ENCODE data around the gene PSMF1. TPM values are rescaled to one million over a fixed set of nuclear protein-coding genes. Genes with fewer than 3 reads are reported as not detected.

The PSMF1 gene
- total RNA-seq, 1 donor from 2014 or later = 133 TPM

DNA sequence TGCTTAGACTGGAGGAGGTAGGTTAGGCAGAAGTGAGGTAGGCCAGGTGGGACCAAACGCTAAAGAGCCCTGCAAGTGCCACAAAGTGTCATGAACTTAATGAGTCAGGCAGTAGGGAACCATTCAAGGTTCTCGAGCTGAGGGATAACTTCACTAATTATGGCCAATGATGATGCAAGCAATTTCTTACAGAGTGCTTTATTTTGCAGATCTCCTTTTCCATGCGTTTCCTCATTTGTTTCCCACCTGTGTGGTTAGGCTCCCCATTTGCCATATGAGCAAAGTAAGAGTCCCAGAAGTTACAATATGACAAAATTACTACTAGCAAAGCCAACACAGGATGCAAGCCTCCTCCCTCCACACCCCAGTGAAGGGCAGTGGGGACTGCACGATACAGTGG is 36.5 kb upstream of the PSMF1 start:
- no peaks in the 10 kb centered on the region for H3K9me3 ChIP-seq (ENCODE audit: insufficient read depth, low read depth, low read length)
- no peak overlapping the region for H3K4me2 ChIP-seq (ENCODE audit: low read length)
- no peaks in the 10 kb centered on the region for H3K36me3 ChIP-seq (ENCODE audit: insufficient read depth, low read length)
- H3K79me2 ChIP-seq (ENCODE audit: insufficient read depth, low read length) = no peaks in the 10 kb centered on the region
- Mint-ChIP-seq H3K36me3 (ENCODE audit: low read depth, unreplicated experiment) (no peaks in the 10 kb centered on the region), H3K4me1 (ENCODE audit: low read depth, unreplicated experiment) (peaks cover 1% of the 10 kb centered on the region), H3K27ac (ENCODE audit: unreplicated experiment) (no peak overlapping the region), H3K9me3 (ENCODE audit: unreplicated experiment) (peaks cover 7% of the 10 kb centered on the region), H3K4me3 (ENCODE audit: unreplicated experiment) (no peak overlapping the region), H3K27me3 (ENCODE audit: low read depth, unreplicated experiment) (no peaks in the 10 kb centered on the region)
- DNase-seq (ENCODE audit: low read depth) = no peak
- no peaks in the 10 kb centered on the region for H3K27me3 ChIP-seq (ENCODE audit: insufficient read depth, low read length)
- H3K27ac ChIP-seq (ENCODE audit: low read depth, low read length) = no peak overlapping the region
- H2AFZ ChIP-seq (ENCODE audit: low read depth, low read length) = no peak overlapping the region
- no peaks in the 10 kb centered on the region for H3K4me1 ChIP-seq (ENCODE audit: insufficient read depth, low read length)
- no peak overlapping the region for H3K4me3 ChIP-seq (ENCODE audit: insufficient read depth, low read depth, low read length)
- FAIRE-seq = no peak
- TF ChIP-seq EZH2 (IDR thresholded peaks at IDR 0.05; ENCODE audit: insufficient read depth, low read length) (no peak), CTCF (IDR thresholded peaks at IDR 0.05; ENCODE audit: insufficient read depth, low read depth, low read length) (no peak)
- H3K9ac ChIP-seq (ENCODE audit: low read length) = no peak overlapping the region
- no peaks in the 10 kb centered on the region for H4K20me1 ChIP-seq (ENCODE audit: insufficient read depth, low read length)

GRCh38 chr20:1083431-1084080 is 34.8 kb upstream of the PSMF1 start:
- peaks cover 7% of the 10 kb centered on the region for H3K9me3 Mint-ChIP-seq (ENCODE audit: unreplicated experiment)
- Histone ChIP-seq H3K9me3 (ENCODE audit: insufficient read depth, low read depth, low read length) (no peaks in the 10 kb centered on the region), H3K4me3 (ENCODE audit: insufficient read depth, low read depth, low read length) (no peak overlapping the region), H3K36me3 (ENCODE audit: insufficient read depth, low read length) (no peaks in the 10 kb centered on the region), H3K9ac (ENCODE audit: low read length) (no peak overlapping the region), H2AFZ (ENCODE audit: low read depth, low read length) (no peak overlapping the region), H3K27ac (ENCODE audit: low read depth, low read length) (no peak overlapping the region), H4K20me1 (ENCODE audit: insufficient read depth, low read length) (no peaks in the 10 kb centered on the region), H3K27me3 (ENCODE audit: insufficient read depth, low read length) (no peaks in the 10 kb centered on the region), H3K79me2 (ENCODE audit: insufficient read depth, low read length) (no peaks in the 10 kb centered on the region), H3K4me1 (ENCODE audit: insufficient read depth, low read length) (no peaks in the 10 kb centered on the region), H3K4me2 (ENCODE audit: low read length) (no peak overlapping the region)
- peaks cover 1% of the 10 kb centered on the region for H3K4me1 Mint-ChIP-seq (ENCODE audit: low read depth, unreplicated experiment)
- no peak overlapping the region for H3K4me3 Mint-ChIP-seq (ENCODE audit: unreplicated experiment)
- no peaks in the 10 kb centered on the region for H3K36me3 Mint-ChIP-seq (ENCODE audit: low read depth, unreplicated experiment)
- no peak overlapping the region for H3K27ac Mint-ChIP-seq (ENCODE audit: unreplicated experiment)
- FAIRE-seq (no peak), DNase-seq (ENCODE audit: low read depth) (no peak)
- H3K27me3 Mint-ChIP-seq (ENCODE audit: low read depth, unreplicated experiment) = no peaks in the 10 kb centered on the region
- TF ChIP-seq EZH2 (IDR thresholded peaks at IDR 0.05; ENCODE audit: insufficient read depth, low read length) (no peak), CTCF (IDR thresholded peaks at IDR 0.05; ENCODE audit: insufficient read depth, low read depth, low read length) (no peak)

- H3K27me3 Mint-ChIP-seq (ENCODE audit: low read depth, unreplicated experiment) = no peaks in the 10 kb centered on the region
- TF ChIP-seq CTCF (IDR thresholded peaks at IDR 0.05; ENCODE audit: insufficient read depth, low read depth, low read length) (no peak), EZH2 (IDR thresholded peaks at IDR 0.05; ENCODE audit: insufficient read depth, low read length) (no peak)
- no peaks in the 10 kb centered on the region for H3K27me3 ChIP-seq (ENCODE audit: insufficient read depth, low read length)
- H3K4me3 ChIP-seq (ENCODE audit: insufficient read depth, low read depth, low read length) = no peak overlapping the region
- no peaks in the 10 kb centered on the region for H3K9me3 ChIP-seq (ENCODE audit: insufficient read depth, low read depth, low read length)
- no peak overlapping the region for H3K27ac ChIP-seq (ENCODE audit: low read depth, low read length)
- no peak overlapping the region for H3K27ac Mint-ChIP-seq (ENCODE audit: unreplicated experiment)
- no peaks in the 10 kb centered on the region for H3K4me1 ChIP-seq (ENCODE audit: insufficient read depth, low read length)
- H3K79me2 ChIP-seq (ENCODE audit: insufficient read depth, low read length) = no peaks in the 10 kb centered on the region
- no peaks in the 10 kb centered on the region for H3K36me3 ChIP-seq (ENCODE audit: insufficient read depth, low read length)
- H3K4me1 Mint-ChIP-seq (ENCODE audit: low read depth, unreplicated experiment) = no peaks in the 10 kb centered on the region
- H4K20me1 ChIP-seq (ENCODE audit: insufficient read depth, low read length) = no peaks in the 10 kb centered on the region
- FAIRE-seq (no peak), DNase-seq (ENCODE audit: low read depth) (no peak)
- H3K9ac ChIP-seq (ENCODE audit: low read length) = no peak overlapping the region
- peaks cover 6% of the 10 kb centered on the region for H3K9me3 Mint-ChIP-seq (ENCODE audit: unreplicated experiment)
- H3K4me3 Mint-ChIP-seq (ENCODE audit: unreplicated experiment) = no peak overlapping the region
- no peak overlapping the region for H3K4me2 ChIP-seq (ENCODE audit: low read length)
- no peaks in the 10 kb centered on the region for H3K36me3 Mint-ChIP-seq (ENCODE audit: low read depth, unreplicated experiment)
- no peak overlapping the region for H2AFZ ChIP-seq (ENCODE audit: low read depth, low read length)
Observed at GRCh38 chr20:1085492-1086276, 32.7 kb upstream of the PSMF1 start.
